SK-N-SH (cell line): ENCODE data around the gene CTSA. TPM values are rescaled to one million over a fixed set of nuclear protein-coding genes. Genes with fewer than 3 reads are reported as not detected.

Experiments
- CTCF ChIA-PET: fragments of 300-600, 350-600 bp; formaldehyde crosslinking; extraction: SDS; loops from one replicate; lab custom pipeline; 2021; lab: Yijun Ruan, JAX
- POLR2A ChIA-PET: fragments of 350-600 bp; sonication (Branson Sonifier 250); formaldehyde crosslinking; extraction: SDS; loops from one replicate; lab custom pipeline; 2020; ENCODE audit warnings: antibody characterized with exemption, inconsistent platforms; lab: Yijun Ruan, JAX
- DNase-seq: peaks from one replicate; pipeline ENCODE4 v3.0.0; 2012
- H2AFZ ChIP-seq: fragments of 200-600 bp; sonication (generic); 2 replicates; pipeline ENCODE4 v1.8.1; 2016; ENCODE audit warnings: antibody characterized with exemption, mild to moderate bottlenecking, low read depth
- H3F3A ChIP-seq: fragments of 200-600 bp; sonication (generic); replicated peaks from 2 replicates; pipeline ENCODE3; 2016; ENCODE audit warnings: antibody characterized with exemption, mild to moderate bottlenecking; ENCODE audit not compliant: insufficient read depth
- H3K27ac ChIP-seq, 2 experiments: fragments of 200-500 bp in 1 of 2; fragments of 200-600 bp in 1 of 2; sonication (Bioruptor generic) in 1 of 2; sonication (generic), shearing (Covaris generic) in 1 of 2; 2 replicates each; pipeline versions ENCODE4 v1.5.1 to v1.6.1; 2014 to 2016; ENCODE audit warnings: low read depth in 2 of 2, inconsistent platforms in 1 of 2, low read length in 1 of 2, mild to moderate bottlenecking in 1 of 2, mixed read lengths in 1 of 2
- H3K27me3 ChIP-seq: fragments of 200-600 bp; sonication (generic), shearing (Covaris generic); 2 replicates; pipeline ENCODE4 v1.6.1; 2016; ENCODE audit warnings: mixed run types; ENCODE audit not compliant: insufficient read depth
- H3K36me3 ChIP-seq, 2 experiments: fragments of 200-500 bp in 1 of 2; fragments of 200-600 bp in 1 of 2; sonication (Bioruptor generic) in 1 of 2; sonication (generic) in 1 of 2; replicated peaks in 1 of 2; 2 replicates each; pipeline versions ENCODE3 to v1.5.1; 2014 to 2016; ENCODE audit warnings: low read length in 1 of 2, mild to moderate bottlenecking in 1 of 2; ENCODE audit not compliant: insufficient read depth in 2 of 2, control insufficient read depth in 1 of 2
- H3K4me1 ChIP-seq, 2 experiments: fragments of 200-500 bp in 1 of 2; fragments of 200-600 bp in 1 of 2; sonication (Bioruptor generic) in 1 of 2; sonication (generic), shearing (Covaris generic) in 1 of 2; 2 replicates each; pipeline versions ENCODE4 v1.5.1 to v1.6.1; 2014 to 2016; ENCODE audit warnings: low read depth in 1 of 2, low read length in 1 of 2, mixed run types in 1 of 2; ENCODE audit not compliant: insufficient read depth in 2 of 2, control insufficient read depth in 1 of 2
- H3K4me2 ChIP-seq: fragments of 200-600 bp; sonication (generic), shearing (Covaris generic); 2 replicates; pipeline ENCODE4 v1.6.1; 2017; ENCODE audit warnings: mixed run types
- H3K4me3 ChIP-seq, 2 experiments: fragments of 200-500 bp in 1 of 2; fragments of 200-600 bp in 1 of 2; sonication (Bioruptor generic) in 1 of 2; sonication (generic), shearing (Covaris generic) in 1 of 2; 2 replicates each; pipeline versions ENCODE4 v1.5.1 to v1.8.1; 2014 to 2016; ENCODE audit warnings: low read depth in 2 of 2, inconsistent platforms in 1 of 2, low read length in 1 of 2, mild to moderate bottlenecking in 1 of 2, mixed read lengths in 1 of 2, moderate library complexity in 1 of 2
- H3K79me2 ChIP-seq: fragments of 200-600 bp; sonication (generic); 2 replicates; pipeline ENCODE4 v1.8.1; 2017; ENCODE audit warnings: mild to moderate bottlenecking; ENCODE audit not compliant: insufficient read depth
- H3K9ac ChIP-seq: fragments of 200-600 bp; sonication (generic); 2 replicates; pipeline ENCODE4 v1.6.1; 2017; ENCODE audit warnings: mixed run types
- H3K9me2 ChIP-seq: fragments of 200-600 bp; sonication (generic); 2 replicates; pipeline ENCODE4 v1.6.1; 2017; ENCODE audit warnings: mixed run types
- H3K9me3 ChIP-seq: fragments of 200-600 bp; sonication (generic); 2 replicates; pipeline ENCODE4 v1.6.1; 2017; ENCODE audit warnings: mixed run types, mild to moderate bottlenecking, moderate library complexity
- H4K20me1 ChIP-seq: fragments of 200-600 bp; sonication (generic); 2 replicates; pipeline ENCODE4 v1.6.1; 2017; ENCODE audit warnings: mild to moderate bottlenecking, mixed run types; ENCODE audit not compliant: insufficient read depth
- CHD2 ChIP-seq: fragments of 150-350 bp; IDR thresholded peaks from 2 replicates; pipeline ENCODE4 v1.6.1; 2018; ENCODE audit warnings: low read length; ENCODE audit not compliant: partially characterized antibody
- EZH2phosphoT487 ChIP-seq: fragments of 200-600 bp; sonication (generic); IDR thresholded peaks from 2 replicates; pipeline ENCODE4 v1.6.1; 2017; ENCODE audit warnings: low read depth, mixed run types, mild to moderate bottlenecking, antibody characterized with exemption, moderate library complexity, borderline replicate concordance
- FOSL2 ChIP-seq: IDR thresholded peaks from 2 replicates; pipeline ENCODE4 v1.4.0; 2012; ENCODE audit warnings: low read depth, mild to moderate bottlenecking, moderate library complexity, borderline replicate concordance
- FOXM1 ChIP-seq: IDR thresholded peaks from 2 replicates; pipeline ENCODE4 v1.4.0; 2012; ENCODE audit warnings: low read depth, mild to moderate bottlenecking
- GATA2 ChIP-seq: sonication (generic); formaldehyde crosslinking; IDR thresholded peaks from 2 replicates; pipeline ENCODE4 v1.5.0; 2020; ENCODE audit warnings: mild to moderate bottlenecking, missing genetic modification reagents
- JUND ChIP-seq: IDR thresholded peaks from 2 replicates; pipeline ENCODE4 v1.4.0; 2012
- MXI1 ChIP-seq: IDR thresholded peaks from 2 replicates; pipeline ENCODE4 v1.6.1; 2012; ENCODE audit warnings: mild to moderate bottlenecking, low read depth, low read length, improper control_type of control experiment
- NFIC ChIP-seq: IDR thresholded peaks from 2 replicates; pipeline ENCODE4 v1.4.0; 2012; ENCODE audit warnings: borderline replicate concordance
- PBX3 ChIP-seq: IDR thresholded peaks from 2 replicates; pipeline ENCODE4; 2012
- POLR2AphosphoS5 ChIP-seq: IDR thresholded peaks from 2 replicates; pipeline ENCODE4 v1.6.1; 2012; ENCODE audit warnings: low read depth, low read length
- RCOR1 ChIP-seq: fragments of 150-350 bp; IDR thresholded peaks from 2 replicates; pipeline ENCODE4 v1.6.1; 2017; ENCODE audit warnings: antibody characterized with exemption, low read length
- REST ChIP-seq: IDR thresholded peaks from 2 replicates; pipeline ENCODE4 v1.6.1; 2012; ENCODE audit warnings: mild to moderate bottlenecking, low read depth, low read length, moderate library complexity
- SIN3A ChIP-seq: IDR thresholded peaks from 2 replicates; pipeline ENCODE4 v1.6.1; 2012; ENCODE audit warnings: low read depth, mild to moderate bottlenecking, low read length, moderate library complexity, borderline replicate concordance
- SMC3 ChIP-seq: IDR thresholded peaks from 2 replicates; pipeline ENCODE4 v1.6.1; 2012; ENCODE audit warnings: low read depth, low read length, improper control_type of control experiment
- TAF1 ChIP-seq: IDR thresholded peaks from 2 replicates; pipeline ENCODE4 v1.6.1; 2012; ENCODE audit warnings: low read depth, mild to moderate bottlenecking, low read length, moderate library complexity, borderline replicate concordance
- TCF12 ChIP-seq: IDR thresholded peaks from 2 replicates; pipeline ENCODE4 v1.4.0; 2012
- USF1 ChIP-seq: IDR thresholded peaks from 2 replicates; pipeline ENCODE4 v1.4.0; 2012; ENCODE audit warnings: low read depth, borderline replicate concordance
- USF2 ChIP-seq: fragments of 150-350 bp; IDR thresholded peaks from 2 replicates; pipeline ENCODE4 v1.6.1; 2017; ENCODE audit warnings: antibody characterized with exemption, low read length, low read depth, borderline replicate concordance
- ZBTB33 ChIP-seq: IDR thresholded peaks from 2 replicates; pipeline ENCODE4 v1.4.0; 2012; ENCODE audit warnings: low read depth, borderline replicate concordance
- WGBS: methylation state at CpG from one replicate; pipeline ENCODE4 v1.1.6; 2017; ENCODE audit warnings: low lambda C conversion rate; 5-methylcytosine and 5-hydroxymethylcytosine counted together
- polyA plus RNA-seq, 3 experiments: library from polyadenylated mRNA; depleted of rRNA; stranded (reverse); fragments of >200 nt; gene quantifications; 2 replicates each; pipeline ENCODE4 v1.2.3, GENCODE V29; 2012

The CTSA gene
- polyA plus RNA-seq, 1 of the 3 experiments (the other 2 are of a cell fraction): 338 TPM

- H3K79me2 ChIP-seq: peaks cover 71% of the 10 kb centered on the region
- under 1% methylated on average over 11 of the region's 34 CpGs for WGBS
These were observed 43.0 kb downstream of the CTSA start for GRCh38 chr20:45934046-45934585.

GRCh38 chr20:45934586-45935415, 43.7 kb downstream of the CTSA start, which contains the start of gene PCIF1:
Gene PCIF1 (plus strand): TSS chr20:45934683. CDS start chr20:45939000, 4,317 bp downstream.
- peaks cover 71% of the 10 kb centered on the region for H3K79me2 ChIP-seq
- H3K9me2 ChIP-seq: no peaks in the 10 kb centered on the region
- 0% methylated on average over 21 of the region's 102 CpGs for WGBS
- peak within 1 kb of the TSS; percentile 100 for H3K9ac ChIP-seq
- peak within 1 kb of the TSS; percentile 89 for H3K4me2 ChIP-seq
- H2AFZ ChIP-seq: no peak within 1 kb of the TSS
- no peaks in the 10 kb centered on the region for H3K9me3 ChIP-seq
- CTCF ChIA-PET: interaction anchor here (0.6 to 3.4 kb wide), 12 partner anchors 9 to 143 kb away, joined by 3 to 20 read pairs (median 4); partner anchors contain the start of genes CTSA, DNTTIP1, NEURL2 and WFDC3
- peaks cover 10 to 26% of the 10 kb centered on the region in 2 experiments; a peak in 3 of 4 replicates for H3K4me1 ChIP-seq
- no peaks in the 10 kb centered on the region for H3K27me3 ChIP-seq
- H4K20me1 ChIP-seq: peaks cover 20% of the 10 kb centered on the region; the same call in 1 of the 2 replicates
- peak; percentile 98 for DNase-seq
- peak within 1 kb of the TSS; percentile 98 for H3K27ac ChIP-seq
- H3K36me3 ChIP-seq: peaks cover 25 to 33% of the 10 kb centered on the region in 2 experiments
- peaks cover 11% of the 10 kb centered on the region for H3F3A ChIP-seq
- H3K4me3 ChIP-seq: peak within 1 kb of the TSS; percentile 85 to 89
- POLR2A ChIA-PET: interaction anchor here (1.0 to 4.4 kb wide), 14 partner anchors 10 to 429 kb away, joined by 3 to 46 read pairs (median 7); partner anchors contain the start of genes CTSA, NEURL2, PLTP and ZSWIM1
- TF ChIP-seq REST (peak; percentile 76), POLR2AphosphoS5 (peak; percentile 86), TAF1 (peak; percentile 98), PBX3 (0 out of 2 replicates have a peak, but pooled peaks have one; percentile 8), USF2 (peak; percentile 75), NFIC (no peak), ZBTB33 (no peak)

More at GRCh38 chr20:45934046-45934585, 43.0 kb downstream of the CTSA start:
- H3K9me3 ChIP-seq: no peaks in the 10 kb centered on the region
- H3K36me3 ChIP-seq: peaks cover 19 to 27% of the 10 kb centered on the region in 2 experiments
- peak; percentile 81 for DNase-seq
- no peaks in the 10 kb centered on the region for H3K27me3 ChIP-seq
- peak overlapping the region; percentile 85 to 89 for H3K4me3 ChIP-seq
- H4K20me1 ChIP-seq: peaks cover 20% of the 10 kb centered on the region; the same call in 1 of the 2 replicates
- H3K4me1 ChIP-seq: peaks cover 10 to 26% of the 10 kb centered on the region in 2 experiments; a peak in 3 of 4 replicates
- CTCF ChIA-PET: interaction anchor here (0.6 to 3.4 kb wide), 12 partner anchors 10 to 142 kb away, joined by 3 to 20 read pairs (median 5); partner anchors contain the start of genes CTSA, DNTTIP1, NEURL2 and WFDC3
- H3F3A ChIP-seq: peaks cover 11% of the 10 kb centered on the region
- peak overlapping the region; percentile 98 for H3K27ac ChIP-seq
- no peak overlapping the region for H2AFZ ChIP-seq
- H3K4me2 ChIP-seq: peak overlapping the region; percentile 89
- no peaks in the 10 kb centered on the region for H3K9me2 ChIP-seq
- POLR2A ChIA-PET: interaction anchor here (0.9 to 4.4 kb wide), 11 partner anchors 9 to 142 kb away, joined by 3 to 46 read pairs (median 11); partner anchors contain the start of genes CTSA, DNTTIP1, NEURL2 and PLTP
- TF ChIP-seq JUND (no peak), GATA2 (CRISPR knock-in tag) (no peak), FOXM1 (no peak), SMC3 (no peak), EZH2phosphoT487 (no peak), SIN3A (no peak), RCOR1 (no peak), FOSL2 (no peak), USF1 (no peak), TAF1 (no peak), TCF12 (no peak), CHD2 (peak; percentile 21), MXI1 (peak; percentile 21; the same call in 1 of the 2 replicates)
- TF ChIP-seq, all 33 proteins: peak for 2
- H3K9ac ChIP-seq: peak overlapping the region; percentile 100
